Measurements from ENCODE around the gene MLLT1. TPM values are rescaled to one million over a fixed set of nuclear protein-coding genes. Genes with fewer than 3 reads are reported as not detected.

Gene MLLT1
- total RNA-seq, 1 donor = 7.8 TPM

- no peak for DNase-seq (ENCODE audit: low read depth in 2 of 3, low spot score in 2 of 3)
Measured at GRCh38 chr19:6224308-6224675, 55.5 kb downstream of the MLLT1 start.

GRCh38 chr19:6223461-6224307, 56.1 kb downstream of the MLLT1 start:
- DNase-seq (ENCODE audit: low read depth in 2 of 3, low spot score in 2 of 3) = no peak

GRCh38 chr19:6222884-6223283, 56.9 kb downstream of the MLLT1 start:
- DNase-seq (ENCODE audit: low read depth in 2 of 3, low spot score in 2 of 3) = no peak

GRCh38 chr19:6221878-6222746, 57.7 kb downstream of the MLLT1 start:
- no peak for DNase-seq (ENCODE audit: low read depth in 2 of 3, low spot score in 2 of 3)

GRCh38 chr19:6221220-6221877, 58.4 kb downstream of the MLLT1 start:
- DNase-seq (ENCODE audit: low read depth in 2 of 3, low spot score in 2 of 3) = no peak

- no peak for DNase-seq (ENCODE audit: low read depth in 2 of 3, low spot score in 2 of 3)
Measured at GRCh38 chr19:6220385-6221191, 59.2 kb downstream of the MLLT1 start.

GRCh38 chr19:6219586-6220290, 60.0 kb downstream of the MLLT1 start:
- no peak for DNase-seq (ENCODE audit: low read depth in 2 of 3, low spot score in 2 of 3)

GRCh38 chr19:6219147-6219525, 60.6 kb downstream of the MLLT1 start:
- no peak for DNase-seq (ENCODE audit: low read depth in 2 of 3, low spot score in 2 of 3)

- DNase-seq (ENCODE audit: low read depth in 2 of 3, low spot score in 2 of 3) = peak; percentile 71 to 93 (median 83)
Measured at GRCh38 chr19:6218491-6219146, 61.2 kb downstream of the MLLT1 start.

- no peak for DNase-seq (ENCODE audit: low read depth in 2 of 3, low spot score in 2 of 3)
Measured at GRCh38 chr19:6217752-6218334, 61.9 kb downstream of the MLLT1 start.

- no peak for DNase-seq (ENCODE audit: low read depth in 2 of 3, low spot score in 2 of 3)
Measured at GRCh38 chr19:6216996-6217751, 62.6 kb downstream of the MLLT1 start.

GRCh38 chr19:6216236-6216995, 63.4 kb downstream of the MLLT1 start:
- no peak for DNase-seq (ENCODE audit: low read depth in 2 of 3, low spot score in 2 of 3)

GRCh38 chr19:6215701-6216235, 64.0 kb downstream of the MLLT1 start:
- DNase-seq (ENCODE audit: low read depth in 2 of 3, low spot score in 2 of 3) = no peak

GRCh38 chr19:6214881-6215541, 64.8 kb downstream of the MLLT1 start:
- no peak for DNase-seq (ENCODE audit: low read depth in 2 of 3, low spot score in 2 of 3)

GRCh38 chr19:6213696-6214641, 65.8 kb downstream of the MLLT1 start:
- DNase-seq (ENCODE audit: low read depth in 2 of 3, low spot score in 2 of 3) = no peak

GRCh38 chr19:6213266-6213595, 66.5 kb downstream of the MLLT1 start:
- DNase-seq (ENCODE audit: low read depth in 2 of 3, low spot score in 2 of 3) = no peak
